HepG2 (cell line): ENCODE data around the gene BCAT1. TPM values are rescaled to one million over a fixed set of nuclear protein-coding genes. Genes with fewer than 3 reads are reported as not detected.

Source experiments
- ATAC-seq: fragments of 200-7000 bp; cut with Tn5 transposase; 3 replicates; pipeline ENCODE4 v1.9.1; 2020; ENCODE audit warnings: mild to moderate bottlenecking, moderate library complexity
- BruUV-seq: library from RNA; stranded (reverse); fragments of 400-500 nt; replicated peaks from 2 replicates; lab custom pipeline; 2021; lab: Mats Ljungman, UMichigan
- CTCF ChIA-PET: fragments of 300-600 bp; formaldehyde crosslinking; extraction: SDS; loops from one replicate; lab custom pipeline; 2021; ENCODE audit warnings: low total read pairs, inconsistent platforms, low intra/inter-chr PET ratio; lab: Yijun Ruan, JAX
- POLR2A ChIA-PET: fragments of 350-600 bp; sonication (Branson Sonifier 250); formaldehyde crosslinking; loops from one replicate; lab custom pipeline; 2020; ENCODE audit warnings: antibody characterized with exemption, inconsistent platforms; lab: Yijun Ruan, JAX
- DNase-seq: peaks from one replicate; pipeline ENCODE4 v3.0.0-alpha.2; 2015; ENCODE audit warnings: low spot score
- FAIRE-seq: peaks from 3 replicates; lab custom pipeline; 2011; peaks lifted over from hg19 to GRCh38; lab: Jason Lieb, UNC
- H2AFZ ChIP-seq: one replicate; pipeline ENCODE4 v1.6.1; 2011; ENCODE audit warnings: low read length, inconsistent platforms
- H3K27ac ChIP-seq: fragments of 300-600 bp; 3 replicates; pipeline ENCODE4 v1.8.0; 2011; ENCODE audit warnings: mixed run types, mild to moderate bottlenecking, mixed read lengths, low read length, inconsistent platforms; ENCODE audit not compliant: insufficient read depth; ENCODE audit errors: extremely low read length
- H3K27me3 ChIP-seq, 2 experiments: fragments of 200-600 bp in 1 of 2; 2 replicates in 1 of 2; 3 replicates in 1 of 2; pipeline versions ENCODE4 v1.6.0 to v1.8.0; 2011; ENCODE audit warnings: low read length in 2 of 2, mild to moderate bottlenecking in 2 of 2, moderate library complexity in 2 of 2, inconsistent platforms in 1 of 2; ENCODE audit not compliant: insufficient read depth in 2 of 2, control insufficient read depth in 1 of 2
- H3K36me3 ChIP-seq, 2 experiments: fragments of 200-600 bp in 1 of 2; replicated peaks in 1 of 2; 2 replicates in 1 of 2; 3 replicates in 1 of 2; pipeline versions ENCODE4 v1.5.1 to v1.8.0; 2011; ENCODE audit warnings: low read length in 2 of 2, inconsistent platforms in 1 of 2; ENCODE audit not compliant: insufficient read depth in 2 of 2, control insufficient read depth in 1 of 2
- H3K4me1 ChIP-seq: 2 replicates; pipeline ENCODE4 v1.5.1; 2012; ENCODE audit warnings: low read length, inconsistent platforms; ENCODE audit not compliant: insufficient read depth
- H3K4me2 ChIP-seq: 2 replicates; pipeline ENCODE4 v1.6.0; 2011; ENCODE audit warnings: low read depth, low read length, inconsistent platforms
- H3K4me3 ChIP-seq, 3 experiments: fragments of 200-600 bp in 1 of 3; sonication (generic), shearing (Covaris generic) in 1 of 3; replicated peaks in 1 of 3; 2 replicates each; pipeline ENCODE4 v1.5.1; 2011 to 2016; ENCODE audit warnings: low read length in 3 of 3, inconsistent platforms in 2 of 3, low read depth in 2 of 3, mild to moderate bottlenecking in 2 of 3, control low read depth in 1 of 3, mixed read lengths in 1 of 3; ENCODE audit not compliant: insufficient read depth in 1 of 3
- H3K79me2 ChIP-seq: one replicate; pipeline ENCODE4 v1.6.1; 2011; ENCODE audit warnings: low read length, inconsistent platforms; ENCODE audit not compliant: insufficient read depth
- H3K9ac ChIP-seq: 2 replicates; pipeline ENCODE4 v1.6.0; 2011; ENCODE audit warnings: mild to moderate bottlenecking, low read depth, low read length, inconsistent platforms; ENCODE audit not compliant: insufficient read depth
- H3K9me3 ChIP-seq: 2 replicates; pipeline ENCODE4 v1.5.1; 2012; ENCODE audit warnings: mild to moderate bottlenecking, low read length
- H4K20me1 ChIP-seq: 2 replicates; pipeline ENCODE4 v1.6.0; 2011; ENCODE audit warnings: inconsistent platforms, mild to moderate bottlenecking, low read length, moderate library complexity; ENCODE audit not compliant: insufficient read depth
- AKNA ChIP-seq: sonication (generic); formaldehyde crosslinking; IDR thresholded peaks from 2 replicates; pipeline ENCODE4 v1.4.0; 2020; ENCODE audit warnings: missing genetic modification reagents, borderline replicate concordance
- BRCA1 ChIP-seq: sonication (generic); formaldehyde crosslinking; IDR thresholded peaks from 2 replicates; pipeline ENCODE4 v1.4.0; 2020; ENCODE audit warnings: missing genetic modification reagents
- GATAD2A ChIP-seq: IDR thresholded peaks from 2 replicates; pipeline ENCODE4 v1.6.1; 2016
- HDAC2 ChIP-seq: sonication (generic); formaldehyde crosslinking; IDR thresholded peaks from 2 replicates; pipeline ENCODE4 v1.4.0; 2020; ENCODE audit warnings: missing genetic modification reagents
- IRF9 ChIP-seq: sonication (generic); formaldehyde crosslinking; IDR thresholded peaks from 2 replicates; pipeline ENCODE4 v1.8.0; 2022; ENCODE audit warnings: missing genetic modification reagents, mild to moderate bottlenecking, borderline replicate concordance
- ONECUT2 ChIP-seq: sonication (generic); formaldehyde crosslinking; IDR thresholded peaks from 2 replicates; pipeline ENCODE4 v1.4.0; 2020; ENCODE audit warnings: missing genetic modification reagents
- SNAPC5 ChIP-seq: sonication (generic); formaldehyde crosslinking; IDR thresholded peaks from 2 replicates; pipeline ENCODE4 v1.8.1; 2023; ENCODE audit warnings: mild to moderate bottlenecking, missing genetic modification reagents, borderline replicate concordance
- TEAD2 ChIP-seq: sonication (generic); formaldehyde crosslinking; IDR thresholded peaks from 2 replicates; pipeline ENCODE4 v1.9.0; 2021; ENCODE audit warnings: missing genetic modification reagents
- XBP1 ChIP-seq: sonication (generic); formaldehyde crosslinking; IDR thresholded peaks from 2 replicates; pipeline ENCODE4 v1.5.0; 2020; ENCODE audit warnings: missing genetic modification reagents
- ZGPAT ChIP-seq: IDR thresholded peaks from 2 replicates; pipeline ENCODE4 v1.6.1; 2016; ENCODE audit warnings: mild to moderate bottlenecking
- ZNF567 ChIP-seq: sonication (generic); formaldehyde crosslinking; IDR thresholded peaks from 2 replicates; pipeline ENCODE4 v1.8.1; 2023; ENCODE audit warnings: mild to moderate bottlenecking, missing genetic modification reagents, borderline replicate concordance
- ZNF678 ChIP-seq: sonication (generic); formaldehyde crosslinking; IDR thresholded peaks from 2 replicates; pipeline ENCODE4 v1.4.0; 2020; ENCODE audit warnings: mild to moderate bottlenecking, missing genetic modification reagents
- ZNF740 ChIP-seq: sonication (generic); formaldehyde crosslinking; IDR thresholded peaks from 2 replicates; pipeline ENCODE4 v1.4.0; 2020; ENCODE audit warnings: missing genetic modification reagents
- ZNF766 ChIP-seq: sonication (generic); formaldehyde crosslinking; IDR thresholded peaks from 2 replicates; pipeline ENCODE4 v1.5.0; 2020; ENCODE audit warnings: missing genetic modification reagents, borderline replicate concordance
- WGBS: methylation state at CpG from one replicate; pipeline ENCODE4 v1.1.6; 2017; ENCODE audit warnings: low lambda C conversion rate; 5-methylcytosine and 5-hydroxymethylcytosine counted together
- in situ Hi-C: cut with HindIII; loops from 2 replicates; pipeline ENCODE4 v1.10.0; 2017; ENCODE audit warnings: low pct_unique_long_range_greater_than_20kb; ENCODE audit not compliant: extremely low pct_ligation_motif_present
- intact Hi-C: fragments of 100-400 bp; cut with micrococcal nuclease; formaldehyde crosslinking; loops from one replicate; pipeline ENCODE4 v1.10.0; 2022; ENCODE audit not compliant: unreplicated experiment
- polyA plus RNA-seq, 8 experiments: library from polyadenylated mRNA; depleted of rRNA in 3 of 8; stranded (reverse) in 7 of 8; unstranded in 1 of 8; fragments of >200 nt; fragmentation: Illumina TruSeq in 4 of 8; extraction: Trizol in 4 of 8; gene quantifications; 2 replicates each; pipeline versions ENCODE4 v1.2.1 to v1.2.3, GENCODE V29; 2011 to 2016; ENCODE audit warnings: low read depth in 4 of 8, missing spikeins in 1 of 8, mixed read lengths in 1 of 8; ENCODE audit not compliant: insufficient read depth in 1 of 8
- total RNA-seq, 5 experiments: library from RNA; depleted of rRNA; stranded (reverse); fragments of >200 nt; fragmentation: Illumina TruSeq; extraction: Trizol; gene quantifications; 2 replicates each; pipeline ENCODE4 v1.2.3, GENCODE V29; 2016; ENCODE audit warnings: low read depth in 1 of 5

BCAT1 gene
- total and polyA plus RNA-seq, 2 of the 13 experiments (the other 11 are each of a cell fraction or from before 2014, with no cell fraction given), result 8.0 to 75.5 TPM

GRCh38 chr12:24839268-24839791 is 109.6 kb downstream of the BCAT1 start:
- POLR2A ChIA-PET, result no interaction called here
- H4K20me1 ChIP-seq, result no peaks in the 10 kb centered on the region
- H3K27ac ChIP-seq, result no peak overlapping the region
- CTCF ChIA-PET, result no interaction called here
- no peaks in the 10 kb centered on the region for H3K79me2 ChIP-seq
- no TSS peak for BruUV-seq
- no peak for TF ChIP-seq IRF9 (CRISPR knock-in tag)
- no peak for TF ChIP-seq BRCA1 (CRISPR knock-in tag)
- TF ChIP-seq XBP1 (CRISPR knock-in tag), result no peak
- no peak for TF ChIP-seq ZNF678 (CRISPR knock-in tag)
- no peak for TF ChIP-seq HDAC2 (CRISPR knock-in tag)
- TF ChIP-seq ZGPAT (CRISPR knock-in tag), result no peak
- TF ChIP-seq ZNF567 (CRISPR knock-in tag), result no peak
- TF ChIP-seq SNAPC5 (CRISPR knock-in tag), result no peak
- no peak for TF ChIP-seq TEAD2
- no peak for TF ChIP-seq GATAD2A (CRISPR knock-in tag)
- no peak for TF ChIP-seq AKNA (CRISPR knock-in tag)
- TF ChIP-seq ZNF740 (CRISPR knock-in tag), result no peak
- TF ChIP-seq ZNF766 (CRISPR knock-in tag), result no peak
- TF ChIP-seq ONECUT2, result no peak
- H3K4me1 ChIP-seq, result no peaks in the 10 kb centered on the region
- ATAC-seq, result no peak
- no peak overlapping the region for H2AFZ ChIP-seq
- no peak overlapping the region for H3K4me3 ChIP-seq
- no peaks in the 10 kb centered on the region for H3K9me3 ChIP-seq
- 97% methylated on average over 13 of the region's 13 CpGs for WGBS
- DNase-seq, result no peak
- H3K9ac ChIP-seq, result no peak overlapping the region
- H3K4me2 ChIP-seq, result no peak overlapping the region
- intact Hi-C loops (no loop called here), in situ Hi-C loops (no loop called here)
- peaks cover 2 to 12% of the 10 kb centered on the region in 2 experiments; a peak in 2 of 5 replicates for H3K36me3 ChIP-seq
- no peaks in the 10 kb centered on the region for H3K27me3 ChIP-seq
- no peak for FAIRE-seq
